ENCODE measurements around the gene HBP1.
"Not testable (repeated sequence)": the region's sequence is repeated elsewhere in the genome, so short reads cannot be mapped to it uniquely, and the experiment has no call there.

HBP1 gene

DNA sequence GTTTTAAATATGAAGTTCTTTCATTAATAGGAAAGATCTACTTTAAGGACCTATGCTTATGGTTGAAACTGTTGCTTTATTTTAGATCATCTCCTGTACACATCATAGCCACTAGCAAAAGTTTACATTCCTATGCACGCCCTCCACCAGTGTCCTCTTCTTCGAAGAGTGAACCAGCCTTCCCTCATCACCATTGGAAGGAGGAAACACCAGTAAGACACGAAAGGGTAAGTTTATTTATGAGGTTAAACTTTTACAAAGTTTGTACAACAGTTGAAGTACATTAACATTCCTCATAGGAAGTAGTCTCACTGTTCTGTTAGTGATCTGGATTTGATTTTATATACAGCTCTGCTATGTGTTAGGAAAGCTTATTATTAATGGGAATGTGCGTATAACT, 16.9 kb downstream of the HBP1 start:
- DNase-seq (ENCODE audit: low spot score) = no peak

GRCh38 chr7:107186240-107186639, 17.4 kb downstream of the HBP1 start:
- no peak for DNase-seq (ENCODE audit: low spot score)

DNA sequence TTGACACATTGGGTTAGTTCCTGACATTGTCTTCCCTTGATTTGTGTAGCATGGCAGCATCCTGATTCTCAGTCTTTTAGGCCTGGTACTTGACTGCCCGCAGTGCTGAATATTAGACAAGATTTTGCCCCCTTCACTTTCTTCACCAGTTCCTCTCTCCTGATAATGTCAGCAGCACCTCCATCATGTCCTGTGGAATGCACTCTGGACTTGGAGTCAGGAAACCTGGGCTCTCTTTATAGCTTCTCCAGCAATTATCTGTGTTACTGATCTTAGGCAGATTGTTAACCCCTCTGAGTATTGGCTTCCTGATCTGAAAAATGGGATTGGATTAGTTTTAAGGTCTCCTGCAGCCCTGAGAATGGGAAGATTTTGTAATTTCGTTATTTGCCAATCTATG, 19.0 kb downstream of the HBP1 start:
- DNase-seq (ENCODE audit: low spot score) = no peak

DNA sequence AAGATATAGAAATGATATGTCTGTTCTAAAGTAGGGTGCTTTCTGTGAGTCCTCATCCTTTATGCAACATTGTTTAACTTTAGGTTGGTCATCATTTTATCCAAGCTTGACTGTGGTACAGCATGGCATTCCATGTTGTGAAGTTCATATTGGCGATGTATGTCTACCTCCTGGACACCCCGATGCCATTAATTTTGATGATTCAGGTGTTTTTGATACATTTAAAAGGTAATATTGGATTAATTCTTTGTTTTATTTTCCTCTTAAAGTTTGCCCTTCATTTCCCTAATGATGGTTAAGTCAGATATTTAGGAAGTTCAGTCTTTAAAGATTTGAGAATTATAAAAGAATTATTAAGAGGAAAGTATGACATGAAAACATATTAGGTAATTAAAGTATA, 21.3 kb downstream of the HBP1 start:
- no peak for DNase-seq (ENCODE audit: low spot score)

- no peak for DNase-seq (ENCODE audit: low spot score)
These were observed 25.2 kb downstream of the HBP1 start for GRCh38 chr7:107194052-107194451.

DNA sequence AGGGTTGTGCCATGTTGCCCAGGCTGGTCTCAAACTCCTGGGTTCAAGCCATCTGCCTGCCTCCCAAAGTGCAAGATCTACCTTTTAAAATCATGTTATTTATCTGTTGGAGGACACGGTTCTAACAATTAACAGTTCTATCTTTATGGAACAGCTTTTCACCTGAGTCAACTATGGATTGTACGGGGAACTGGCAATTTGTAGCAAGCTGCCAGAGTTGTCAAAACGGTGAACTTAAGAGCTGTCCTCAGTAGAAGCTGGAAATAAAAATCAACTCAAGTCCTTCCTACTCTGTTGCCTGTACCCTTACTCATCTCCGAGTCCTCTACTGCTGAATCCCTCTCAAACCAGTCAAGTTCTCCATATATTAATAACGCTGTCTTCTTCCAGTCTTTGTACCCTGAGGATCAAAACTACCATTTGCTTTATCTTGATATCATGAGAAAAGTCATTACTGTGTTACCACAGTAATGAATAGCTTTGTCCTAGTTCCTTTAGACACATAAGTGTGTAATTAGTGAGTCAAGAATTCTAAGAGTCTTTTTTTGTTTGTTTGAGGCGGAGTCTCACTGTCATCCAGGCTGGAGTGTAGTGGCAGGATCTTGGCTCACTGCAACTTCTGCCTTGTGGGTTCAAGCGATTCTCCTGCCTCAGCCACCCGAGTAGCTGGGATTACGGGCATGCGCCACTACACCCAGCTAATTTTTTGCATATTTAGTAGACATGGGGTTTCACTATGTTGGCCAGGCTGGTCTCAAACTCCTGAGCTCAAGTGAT, 28.2 kb downstream of the HBP1 start:
- no peak for DNase-seq (ENCODE audit: low spot score)

GRCh38 chr7:107201795-107202450, 33.1 kb downstream of the HBP1 start:
- DNase-seq (ENCODE audit: low spot score) = no peak

- no peak for DNase-seq (ENCODE audit: low spot score)
These were observed 34.8 kb downstream of the HBP1 start for GRCh38 chr7:107203607-107204006.

DNA sequence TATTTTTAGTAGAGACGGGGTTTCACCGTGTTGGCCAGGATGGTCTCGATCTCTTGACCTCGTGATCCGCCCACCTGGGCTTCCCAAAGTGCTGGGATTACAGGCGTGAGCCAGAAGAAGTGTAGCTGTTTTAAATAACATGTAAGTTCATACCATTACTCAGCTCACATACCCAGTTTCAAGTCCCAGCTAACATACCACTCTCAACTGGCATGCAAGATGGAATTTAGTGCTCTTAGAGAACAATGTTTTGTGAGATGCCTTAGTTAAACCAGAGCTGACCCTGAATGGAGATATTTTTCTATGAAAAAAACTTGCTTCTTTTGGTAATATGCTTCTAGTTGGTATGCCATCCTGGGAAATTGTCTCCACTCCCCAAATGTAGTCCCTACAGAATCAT, 37.3 kb downstream of the HBP1 start:
- DNase-seq (ENCODE audit: low spot score) = no peak

DNA sequence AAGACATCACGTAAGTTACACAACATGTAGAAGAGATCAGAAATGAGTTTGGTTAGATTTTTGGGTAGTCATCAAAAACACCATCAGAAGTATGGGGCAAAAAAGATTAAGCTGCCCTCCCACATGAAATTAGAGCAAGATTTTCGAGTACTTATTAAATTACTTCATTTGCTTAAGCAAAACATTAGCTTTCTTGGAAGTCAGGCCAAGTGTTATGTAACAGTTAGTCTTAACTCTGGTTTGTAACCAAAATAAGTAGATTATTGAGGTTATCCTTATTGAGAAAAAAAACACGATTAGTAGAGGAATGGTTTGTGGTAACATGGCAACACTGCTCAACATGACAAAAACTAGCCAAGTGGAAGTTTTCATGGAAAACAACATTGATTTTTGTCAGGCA, 37.9 kb downstream of the HBP1 start:
- DNase-seq (ENCODE audit: low spot score) = no peak

DNA sequence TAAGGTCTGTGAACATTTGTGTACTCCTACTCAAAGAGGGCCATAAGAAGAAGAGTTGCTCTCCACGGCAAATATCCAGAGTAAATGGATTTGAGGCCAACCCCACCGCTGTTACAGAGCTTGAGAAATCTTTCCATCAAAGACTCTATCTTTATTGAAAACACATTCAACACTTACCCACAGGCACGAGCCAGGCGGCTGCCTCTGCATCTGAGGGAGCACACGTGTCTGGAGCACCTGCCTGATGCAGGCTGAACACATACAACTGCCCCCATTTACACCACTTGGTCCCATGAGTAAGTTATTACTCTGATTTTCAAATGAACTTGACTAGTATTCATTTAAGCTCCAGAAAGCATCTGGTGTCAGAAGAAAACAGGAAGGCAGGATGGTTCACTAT, 38.7 kb downstream of the HBP1 start:
- DNase-seq (ENCODE audit: low spot score) = no peak

GRCh38 chr7:107208024-107208521, 39.3 kb downstream of the HBP1 start:
- no peak for DNase-seq (ENCODE audit: low spot score)

DNA sequence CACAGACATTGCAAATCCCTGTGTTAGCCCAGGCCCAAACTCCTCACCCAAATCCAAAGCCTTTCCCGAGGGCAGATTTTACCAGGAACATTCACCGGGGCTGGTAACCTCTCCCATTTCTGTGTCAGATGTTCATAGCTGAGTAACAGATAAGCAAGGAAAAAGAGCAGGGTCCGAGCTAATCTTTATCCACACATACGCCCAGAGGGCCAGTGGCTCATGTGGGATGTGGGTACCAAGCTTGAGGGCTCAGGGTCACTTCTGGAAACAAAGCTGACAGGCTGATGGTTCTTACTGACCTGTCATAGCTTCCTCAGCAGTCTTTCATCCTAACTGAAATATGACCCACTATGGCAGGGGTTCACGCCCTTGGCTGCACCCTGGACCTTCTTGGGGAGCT, 39.8 kb downstream of the HBP1 start:
- DNase-seq (ENCODE audit: low spot score) = no peak

DNA sequence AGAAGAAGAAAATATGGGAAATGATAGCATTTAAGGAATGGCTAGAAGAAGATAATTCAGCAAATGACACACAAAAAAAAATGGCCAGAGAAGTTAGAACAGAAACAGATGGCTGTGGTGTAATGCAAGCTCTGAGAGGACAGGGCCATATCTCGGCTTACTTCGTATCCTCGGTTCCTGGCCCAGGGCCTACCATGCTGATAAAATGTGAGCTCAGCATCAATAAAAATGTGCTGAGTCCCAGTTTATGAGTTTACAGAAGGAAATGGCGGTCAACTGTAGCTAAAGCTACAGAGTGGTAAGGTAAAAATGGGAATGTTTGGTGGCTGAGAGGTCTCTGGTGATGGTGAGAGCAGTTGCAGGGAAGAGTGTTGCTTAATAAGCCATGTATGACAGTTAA, 40.8 kb downstream of the HBP1 start:
- no peak for DNase-seq (ENCODE audit: low spot score)

- DNase-seq (ENCODE audit: low spot score) = no peak
These were observed 41.6 kb downstream of the HBP1 start for GRCh38 chr7:107210400-107210799.

DNA sequence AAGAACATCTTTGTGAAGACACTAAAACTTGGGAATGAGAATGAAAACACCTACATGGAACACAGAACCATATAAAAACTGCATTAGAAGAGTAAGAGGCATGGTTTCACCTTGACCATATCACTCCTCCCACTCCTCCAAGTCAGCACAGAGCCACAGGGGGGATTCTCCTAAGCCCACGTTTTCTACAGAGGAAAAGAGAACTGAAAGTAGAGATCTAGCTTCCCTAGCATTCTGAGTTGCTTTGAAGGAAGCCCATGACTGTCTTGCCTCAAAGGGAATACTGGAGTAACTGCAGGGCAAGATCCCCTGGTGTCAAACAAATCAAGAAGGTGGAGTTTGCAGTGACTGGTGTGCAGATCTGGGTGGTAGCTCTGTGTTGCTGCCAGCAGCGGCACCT, 43.9 kb downstream of the HBP1 start:
- DNase-seq (ENCODE audit: low spot score) = no peak

DNA sequence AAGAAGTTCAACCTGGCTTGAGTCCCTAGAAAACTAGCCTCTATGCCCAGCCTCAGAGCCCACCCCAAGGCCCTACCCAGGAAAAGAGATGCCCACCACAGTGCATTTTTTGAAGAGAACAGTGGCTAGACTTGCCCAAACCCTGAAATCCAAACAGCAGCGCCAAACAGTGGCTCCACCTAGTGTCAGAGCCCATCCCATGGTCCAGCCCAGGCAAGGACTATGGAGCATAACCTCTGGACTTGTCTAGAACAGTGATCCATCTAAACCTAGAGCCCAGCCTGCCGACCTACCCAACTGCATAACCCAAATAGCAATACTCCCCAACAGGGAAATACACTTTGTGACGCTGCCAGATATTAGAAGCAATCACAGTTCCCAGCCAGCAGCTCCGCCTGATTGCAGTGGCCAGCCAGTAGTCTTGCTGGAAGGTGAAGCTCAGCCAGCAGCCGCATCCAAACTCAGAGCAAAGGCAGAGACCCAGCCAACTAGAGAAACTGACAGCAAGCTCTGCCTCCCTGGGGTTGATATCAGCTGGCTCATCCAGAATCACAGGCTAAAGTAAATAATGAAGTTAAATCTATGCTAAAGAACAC, 44.5 kb downstream of the HBP1 start:
- no peak for DNase-seq (ENCODE audit: low spot score)

- DNase-seq (ENCODE audit: low spot score) = no peak
These were observed 45.1 kb downstream of the HBP1 start for GRCh38 chr7:107213945-107214344.

DNA sequence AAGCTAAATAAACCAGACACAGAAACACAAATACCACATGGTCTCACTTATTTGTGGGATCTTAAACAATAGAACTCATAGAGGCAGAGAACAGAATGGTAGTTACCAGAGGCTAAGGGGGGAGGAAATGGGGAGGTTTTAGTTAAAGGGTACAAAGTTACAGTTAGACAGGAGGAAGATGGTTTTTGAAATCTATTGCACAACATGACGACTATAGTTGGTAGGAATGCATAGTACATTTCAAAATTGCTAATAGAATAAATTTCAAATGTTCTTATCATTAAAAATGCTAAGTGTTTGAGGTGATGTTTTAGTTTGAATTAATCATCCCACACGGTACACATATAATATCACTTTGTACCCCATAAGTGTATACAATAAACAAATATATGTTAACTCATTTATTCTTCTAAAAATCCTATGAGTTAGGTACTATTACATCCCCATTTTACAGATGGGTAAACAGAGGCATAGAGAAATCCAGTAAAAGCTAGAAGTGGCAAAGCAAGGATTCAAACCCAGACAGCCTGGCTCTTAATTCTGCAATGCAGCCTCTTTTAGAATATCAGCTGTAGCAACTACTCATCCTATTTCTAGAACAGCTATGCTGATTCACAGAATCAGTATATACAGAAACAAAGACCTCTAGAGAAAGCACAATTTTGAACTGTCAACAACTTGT, 50.9 kb downstream of the HBP1 start:
- DNase-seq (ENCODE audit: low spot score) = no peak

GRCh38 chr7:107220356-107220755, 51.6 kb downstream of the HBP1 start:
- no peak for DNase-seq (ENCODE audit: low spot score)

DNA sequence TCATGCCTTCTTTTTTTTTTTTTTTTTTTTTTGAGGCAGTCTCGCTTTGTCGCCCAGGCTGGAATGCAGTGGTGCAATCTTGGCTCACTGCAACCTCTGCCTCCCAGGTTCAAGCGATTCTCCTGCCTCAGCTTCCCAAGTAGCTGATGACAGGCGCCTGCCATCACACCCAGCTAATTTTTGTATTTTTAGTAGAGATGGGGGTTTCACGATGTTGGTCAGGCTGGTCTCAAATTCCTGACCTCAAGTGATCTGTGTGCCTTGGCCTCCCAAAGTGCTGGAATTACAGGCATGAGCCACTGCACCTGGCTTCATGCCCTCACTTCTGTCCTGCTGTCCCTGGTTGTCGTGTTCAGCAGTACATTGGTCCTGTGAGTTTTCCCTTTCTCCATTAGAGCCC, 52.0 kb downstream of the HBP1 start:
- DNase-seq (ENCODE audit: low spot score) = not testable (repeated sequence)

DNA sequence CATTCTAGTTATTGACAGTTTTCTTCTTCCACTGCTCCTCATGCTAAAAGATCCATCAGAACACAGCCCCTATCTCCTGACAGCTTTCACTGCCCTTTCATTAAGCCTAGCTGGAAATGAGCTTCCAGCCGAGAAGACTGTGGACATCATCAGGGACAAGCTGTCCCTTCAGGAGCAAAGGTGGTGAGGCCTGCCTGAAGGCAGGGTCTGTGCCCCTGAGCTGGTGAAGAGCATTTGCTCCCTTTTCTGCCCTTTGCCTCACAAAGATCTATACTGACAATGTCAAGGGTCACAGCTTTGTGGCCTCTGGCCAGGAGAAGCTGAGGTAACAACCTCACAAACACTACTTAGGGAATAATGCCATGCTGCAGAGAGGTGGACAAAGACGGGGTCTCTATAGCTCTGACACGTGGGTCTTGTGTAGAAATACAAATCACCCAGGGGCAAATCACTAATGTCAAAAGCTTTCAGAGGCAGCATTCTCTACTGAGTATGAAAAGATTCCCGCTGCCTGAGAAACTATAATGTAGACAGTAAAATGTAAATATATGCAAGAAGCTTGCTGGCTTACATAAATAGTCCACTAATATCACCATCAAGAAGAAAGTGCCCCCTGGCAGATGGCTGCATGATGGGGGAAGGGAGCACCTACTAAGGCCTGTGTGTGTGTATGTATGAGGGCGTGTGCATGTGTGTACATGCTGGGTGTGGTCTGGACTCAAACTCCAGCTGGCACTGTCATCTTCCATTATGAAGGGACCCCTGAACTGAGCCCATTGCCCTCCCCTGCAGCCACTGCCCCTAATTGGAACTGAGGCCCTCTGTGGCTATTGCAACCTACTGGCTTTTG, 55.8 kb downstream of the HBP1 start:
- no peak for DNase-seq (ENCODE audit: low spot score)

Measured in globus pallidus (tissue), 1 donor.